ENCODE results near the gene CAPN5. TPM values are rescaled to one million over a fixed set of nuclear protein-coding genes. Genes with fewer than 3 reads are reported as not detected.

CAPN5 gene
- polyA plus RNA-seq, 3 donors: 0.28 to 0.83 (median 0.62) TPM

- no peaks in the 10 kb centered on the region for H3K27me3 ChIP-seq (ENCODE audit: control insufficient read depth in 2 of 2, insufficient read depth in 2 of 2, low read length in 2 of 2)
- no peaks in the 10 kb centered on the region for H3K9me3 ChIP-seq (replicated peaks in 1 of 2; ENCODE audit: control insufficient read depth in 1 of 2, insufficient read depth in 1 of 2, low read length in 2 of 2)
- no peak overlapping the region for H2AFZ ChIP-seq (ENCODE audit: insufficient read depth, low read depth, low read length, poor library complexity, severe bottlenecking)
- no peak overlapping the region for H3K27ac ChIP-seq (ENCODE audit: low read depth in 1 of 2, low read length in 2 of 2)
- no peaks in the 10 kb centered on the region for H3K4me1 Mint-ChIP-seq
- TF ChIP-seq CTCF (IDR thresholded peaks at IDR 0.05): no peak
- no peak overlapping the region for H3K4me3 Mint-ChIP-seq
- H3K36me3 Mint-ChIP-seq: peaks cover 70 to 77% of the 10 kb centered on the region in 2 donors
- no peaks in the 10 kb centered on the region for H3K9me3 Mint-ChIP-seq
- H3K9ac ChIP-seq (ENCODE audit: insufficient read depth, low read length, poor library complexity, severe bottlenecking): no peak overlapping the region
- 100% methylated on average over 1 of the region's 2 CpGs for WGBS (ENCODE audit: insufficient coverage)
- H3K4me1 ChIP-seq (ENCODE audit: control insufficient read depth in 1 of 2, insufficient read depth in 2 of 2, low read length in 2 of 2): no peaks in the 10 kb centered on the region
- no peak for DNase-seq
- H3K27me3 Mint-ChIP-seq (ENCODE audit: low read depth in 3 of 3): no peaks in the 10 kb centered on the region
- no peaks in the 10 kb centered on the region for H3K79me2 ChIP-seq (ENCODE audit: insufficient read depth, low read length)
- no peak overlapping the region for H3K4me2 ChIP-seq (replicated peaks; ENCODE audit: extremely low read depth, low read length, poor library complexity, severe bottlenecking)
- H3K36me3 ChIP-seq (replicated peaks in 1 of 2; ENCODE audit: control insufficient read depth in 1 of 2, insufficient read depth in 2 of 2, low read length in 2 of 2): peaks cover 58 to 83% of the 10 kb centered on the region in 2 donors
- H3K4me3 ChIP-seq (replicated peaks in 1 of 3; ENCODE audit: low read depth in 2 of 3, low read length in 3 of 3): no peak overlapping the region
- intact Hi-C loops (cut with micrococcal nuclease): no loop called here
- no peak overlapping the region for H3K27ac Mint-ChIP-seq
- no peaks in the 10 kb centered on the region for H4K20me1 ChIP-seq (ENCODE audit: insufficient read depth, low read length)
Observed at GRCh38 chr11:77019976-77020595, 46.7 kb upstream of the CAPN5 start.

GRCh38 chr11:77020734-77021133 is 46.0 kb upstream of the CAPN5 start:
- no peak for TF ChIP-seq CTCF (IDR thresholded peaks at IDR 0.05)
- no peaks in the 10 kb centered on the region for H3K79me2 ChIP-seq (ENCODE audit: insufficient read depth, low read length)
- H3K9me3 ChIP-seq (replicated peaks in 1 of 2; ENCODE audit: control insufficient read depth in 1 of 2, insufficient read depth in 1 of 2, low read length in 2 of 2): no peaks in the 10 kb centered on the region
- no peak overlapping the region for H3K9ac ChIP-seq (ENCODE audit: insufficient read depth, low read length, poor library complexity, severe bottlenecking)
- Mint-ChIP-seq H3K9me3 (no peaks in the 10 kb centered on the region), H3K27ac (no peak overlapping the region), H3K27me3 (ENCODE audit: low read depth in 3 of 3) (peaks cover 0 to 1% (median 0%) of the 10 kb centered on the region in 3 donors), H3K4me1 (no peaks in the 10 kb centered on the region), H3K4me3 (no peak overlapping the region), H3K36me3 (peaks cover 67 to 73% of the 10 kb centered on the region in 2 donors)
- H2AFZ ChIP-seq (ENCODE audit: insufficient read depth, low read depth, low read length, poor library complexity, severe bottlenecking): no peak overlapping the region
- no peak overlapping the region for H3K4me2 ChIP-seq (replicated peaks; ENCODE audit: extremely low read depth, low read length, poor library complexity, severe bottlenecking)
- H3K27ac ChIP-seq (ENCODE audit: low read depth in 1 of 2, low read length in 2 of 2): no peak overlapping the region
- DNase-seq: no peak
- peaks cover 57 to 76% of the 10 kb centered on the region in 2 donors for H3K36me3 ChIP-seq (replicated peaks in 1 of 2; ENCODE audit: control insufficient read depth in 1 of 2, insufficient read depth in 2 of 2, low read length in 2 of 2)
- H4K20me1 ChIP-seq (ENCODE audit: insufficient read depth, low read length): no peaks in the 10 kb centered on the region
- no peaks in the 10 kb centered on the region for H3K27me3 ChIP-seq (ENCODE audit: control insufficient read depth in 2 of 2, insufficient read depth in 2 of 2, low read length in 2 of 2)
- H3K4me1 ChIP-seq (ENCODE audit: control insufficient read depth in 1 of 2, insufficient read depth in 2 of 2, low read length in 2 of 2): no peaks in the 10 kb centered on the region
- intact Hi-C loops (cut with micrococcal nuclease): no loop called here
- WGBS (ENCODE audit: insufficient coverage): no CpG with 5 or more reads among the region's 2 CpGs
- no peak overlapping the region for H3K4me3 ChIP-seq (replicated peaks in 1 of 3; ENCODE audit: low read depth in 2 of 3, low read length in 3 of 3)
